Dedifferentiated amniotic fluid mesenchymal stem cell (primary cell): ENCODE measurements around the gene ZRANB1.

ENCODE experiments used
- DNase-seq: peaks from one replicate; pipeline ENCODE4 v3.0.0-alpha.2; 2016; ENCODE audit errors: extremely low spot score

Gene ZRANB1

GRCh38 chr10:125018576-125019143, 76.7 kb downstream of the ZRANB1 start:
- DNase-seq: no peak

GRCh38 chr10:125020386-125020785, 78.5 kb downstream of the ZRANB1 start:
- DNase-seq: no peak

- DNase-seq: no peak
Observed at GRCh38 chr10:125020871-125021270, 78.9 kb downstream of the ZRANB1 start.

DNA sequence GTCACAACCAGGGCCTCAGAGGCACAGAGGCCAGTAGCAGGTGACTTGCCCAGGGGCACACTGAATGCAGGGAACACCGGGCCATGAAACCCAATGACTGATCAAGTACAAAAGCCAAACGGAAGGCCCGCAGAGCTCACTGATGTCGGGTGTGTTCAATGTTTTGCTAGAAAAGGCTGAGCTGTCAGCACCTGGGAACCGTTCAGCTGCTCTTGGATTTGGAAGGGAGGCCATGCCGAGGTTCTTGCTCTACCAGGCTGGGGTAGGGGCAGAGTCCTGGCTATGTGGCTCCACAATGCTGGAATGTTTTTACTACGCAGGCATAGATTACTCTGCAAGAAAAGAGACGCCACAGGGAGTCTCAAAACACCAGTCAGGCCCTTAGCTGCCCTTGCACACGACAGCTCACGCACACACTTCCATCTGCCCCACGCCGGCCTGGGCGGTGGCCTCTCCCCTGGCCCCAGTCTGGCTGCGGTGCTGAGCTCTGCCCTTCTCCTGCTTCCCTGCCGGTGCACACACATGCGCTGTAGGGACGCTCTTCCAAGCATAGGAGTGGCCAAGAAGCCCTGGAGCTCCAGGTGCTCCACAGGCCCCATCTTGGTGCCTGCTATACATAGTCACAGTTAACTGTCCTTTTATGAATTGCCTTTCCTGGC, 79.9 kb downstream of the ZRANB1 start:
- no peak for DNase-seq

GRCh38 chr10:125022671-125023070, 80.7 kb downstream of the ZRANB1 start:
- no peak for DNase-seq

DNA sequence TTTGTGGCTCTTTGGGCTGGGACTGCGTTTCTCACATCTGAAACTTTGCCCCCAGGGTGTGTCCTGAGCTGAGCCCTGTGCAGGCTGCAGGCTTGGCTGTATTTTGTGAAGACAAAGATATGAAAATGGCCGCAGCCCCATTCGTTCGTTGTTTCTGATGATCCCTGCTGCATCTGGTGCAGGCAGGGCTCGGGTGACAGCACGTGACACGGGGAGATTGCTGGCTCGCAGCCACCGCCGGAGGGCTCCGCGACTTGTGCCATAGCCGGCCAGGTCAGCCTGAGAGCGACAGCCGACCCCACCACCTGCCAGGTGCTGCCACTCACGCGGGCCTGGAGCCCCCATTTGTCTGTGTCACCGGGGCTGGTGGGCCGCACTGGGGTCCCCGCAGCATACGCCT, 81.3 kb downstream of the ZRANB1 start:
- no peak for DNase-seq

GRCh38 chr10:125023862-125024496, 82.1 kb downstream of the ZRANB1 start:
- no peak for DNase-seq

DNA sequence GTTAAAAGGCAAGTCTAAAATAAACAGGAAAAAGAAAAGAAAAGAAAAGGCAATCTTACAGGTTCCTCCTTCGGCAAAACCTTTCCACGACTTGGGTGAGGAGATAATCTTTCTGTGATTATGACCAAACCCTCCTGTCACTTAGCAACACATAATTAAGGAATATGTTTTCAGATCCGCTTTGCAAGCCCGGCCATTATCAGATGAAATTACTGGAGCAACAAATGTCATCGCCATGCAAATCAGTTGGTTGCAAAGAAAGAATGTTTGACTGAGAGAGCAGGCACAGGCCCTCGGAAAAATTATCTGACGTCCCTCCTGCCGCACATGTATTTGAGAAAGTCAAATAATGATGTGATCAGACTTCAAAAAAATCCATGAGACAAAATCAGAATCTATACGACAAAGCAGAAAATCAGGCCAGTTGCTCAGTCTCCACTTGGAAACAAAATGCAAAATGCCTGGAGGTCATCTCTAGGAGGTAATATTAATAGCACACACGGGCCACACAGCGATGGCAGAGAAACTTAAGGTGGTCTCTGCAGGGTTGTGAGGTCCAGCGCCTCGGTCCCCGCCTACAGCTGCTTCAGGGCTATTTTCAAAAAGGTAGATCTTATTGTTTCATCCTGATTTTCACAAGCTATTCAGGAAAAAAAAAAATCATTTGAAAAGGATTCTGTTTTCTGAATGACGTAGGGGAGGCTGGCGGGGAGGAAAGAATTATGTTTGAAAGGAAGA, 82.7 kb downstream of the ZRANB1 start:
- DNase-seq: no peak

DNA sequence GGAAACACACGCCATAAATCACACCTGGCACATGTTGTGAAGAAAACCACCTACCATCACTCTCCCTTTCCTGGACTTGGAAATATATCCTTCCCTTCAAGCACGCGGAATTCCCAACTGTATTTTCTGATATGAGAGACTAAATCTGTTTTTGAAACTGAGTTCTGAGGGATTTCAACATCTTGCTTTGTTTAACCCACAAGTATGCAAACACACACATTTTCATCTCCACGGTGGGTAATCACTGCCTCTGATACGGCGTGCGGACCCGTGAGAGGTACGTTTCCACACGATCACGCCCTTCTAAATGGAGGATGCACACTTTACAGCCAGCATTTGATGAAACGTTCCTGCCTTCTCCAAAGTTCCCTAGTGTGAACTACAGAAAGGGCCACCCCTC, 83.4 kb downstream of the ZRANB1 start:
- no peak for DNase-seq

GRCh38 chr10:125026036-125026931, 84.4 kb downstream of the ZRANB1 start:
- DNase-seq: no peak

GRCh38 chr10:125026974-125027735, 85.2 kb downstream of the ZRANB1 start:
- DNase-seq: no peak

- DNase-seq: no peak
Observed at GRCh38 chr10:125027871-125028869, 86.2 kb downstream of the ZRANB1 start.

DNA sequence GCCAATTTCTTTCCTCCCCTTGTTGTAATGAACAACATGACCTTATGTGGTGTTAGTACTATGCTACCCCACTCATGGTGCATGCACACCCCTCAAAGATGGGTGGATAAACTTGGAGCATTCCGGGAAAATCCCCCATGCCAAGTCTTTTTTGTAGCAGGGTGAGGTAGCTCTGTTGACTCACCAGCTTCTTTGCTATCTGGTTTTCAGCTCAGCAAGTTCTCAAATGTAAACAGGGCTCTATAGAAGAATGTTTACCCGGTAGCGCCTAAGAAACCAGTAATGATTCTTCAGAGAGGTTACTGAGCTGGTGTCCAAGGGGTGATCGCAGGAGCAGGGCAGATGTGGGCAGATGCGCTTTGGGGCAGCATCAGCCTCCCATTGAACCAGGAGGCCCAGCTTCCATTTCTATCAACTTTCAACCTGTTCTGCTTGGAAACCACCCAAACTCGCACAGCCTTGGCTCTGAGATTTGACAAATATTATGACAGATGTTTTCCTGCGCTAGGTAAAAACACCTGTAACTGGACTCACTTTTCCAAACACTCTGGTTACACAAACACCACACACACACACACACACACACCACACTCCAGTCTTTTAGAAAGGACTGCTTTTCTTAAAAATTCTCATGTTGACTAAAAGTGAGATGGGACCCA, 87.8 kb downstream of the ZRANB1 start:
- no peak for DNase-seq

GRCh38 chr10:125030567-125031197, 88.8 kb downstream of the ZRANB1 start:
- no peak for DNase-seq

- no peak for DNase-seq
Observed at GRCh38 chr10:125032474-125033020, 90.6 kb downstream of the ZRANB1 start.

DNA sequence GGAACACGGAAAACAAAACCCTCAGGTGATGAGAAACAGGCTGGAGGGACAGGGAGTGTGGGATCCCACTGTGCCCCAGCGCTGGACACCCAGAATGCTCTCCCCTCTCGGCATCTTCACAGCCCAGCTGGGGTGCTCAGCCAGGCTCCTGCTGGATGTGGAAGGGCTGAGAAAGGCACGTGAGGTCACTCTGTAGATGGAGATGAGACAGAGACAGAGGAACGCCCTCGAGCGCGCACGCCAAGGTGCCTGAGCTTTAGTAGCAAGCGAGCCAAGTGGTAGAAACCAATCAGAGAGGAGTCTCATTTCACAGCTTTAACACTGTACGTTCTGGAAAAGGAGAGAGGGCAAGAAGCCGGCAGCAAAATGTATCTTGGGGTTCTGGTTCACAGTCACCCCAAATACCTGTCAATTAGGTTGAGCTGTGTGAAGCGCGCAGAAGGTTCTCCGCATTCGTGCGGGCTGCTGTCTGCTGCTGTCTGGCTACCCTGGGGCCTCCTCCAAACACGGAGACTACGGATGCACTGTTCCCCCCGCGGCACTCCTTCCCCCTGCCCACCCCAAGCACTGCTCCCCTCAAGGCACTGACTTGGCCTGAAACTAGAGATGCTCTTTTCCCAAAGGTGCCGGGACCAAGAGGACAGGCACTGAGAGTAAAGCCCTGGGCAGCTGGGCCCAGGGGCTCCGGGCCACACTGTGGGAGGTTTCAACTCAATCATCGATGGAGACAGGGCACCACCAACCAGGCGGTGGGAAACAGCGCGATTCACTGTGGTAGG, 91.4 kb downstream of the ZRANB1 start:
- no peak for DNase-seq

- peak; percentile 17 for DNase-seq
Observed at GRCh38 chr10:125034675-125035074, 92.8 kb downstream of the ZRANB1 start.

DNA sequence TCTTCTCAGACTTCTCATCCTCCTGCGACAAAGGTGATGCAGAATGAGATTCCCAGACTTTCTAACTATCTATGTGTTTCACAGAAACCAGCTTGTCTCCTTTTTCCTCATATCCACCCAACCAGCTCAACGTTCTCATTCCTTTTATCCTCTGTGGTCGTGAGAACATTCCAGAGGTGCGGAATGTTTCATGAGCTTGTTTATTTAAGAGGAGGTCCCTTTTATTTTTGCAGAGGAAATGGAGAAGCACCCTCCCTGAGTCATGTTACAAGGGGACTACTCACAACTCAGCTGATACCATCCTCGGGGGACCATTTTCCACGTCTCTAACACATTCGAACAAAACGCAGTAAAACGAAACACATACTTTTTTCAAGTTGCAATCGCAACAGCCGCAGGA, 93.2 kb downstream of the ZRANB1 start:
- peak; percentile 86 for DNase-seq
